HG03521 (cell line): ENCODE data around the gene QPRT.
"Not testable (repeated sequence)": the region's sequence is repeated elsewhere in the genome, so short reads cannot be mapped to it uniquely, and the experiment has no call there.

ENCODE experiments used
- ATAC-seq: cut with Tn5 transposase; IDR thresholded peaks from one replicate; pipeline ENCODE4 v1.9.1; 2021; ENCODE audit warnings: mild to moderate bottlenecking, moderate library complexity; ENCODE audit not compliant: unreplicated experiment

QPRT gene

DNA sequence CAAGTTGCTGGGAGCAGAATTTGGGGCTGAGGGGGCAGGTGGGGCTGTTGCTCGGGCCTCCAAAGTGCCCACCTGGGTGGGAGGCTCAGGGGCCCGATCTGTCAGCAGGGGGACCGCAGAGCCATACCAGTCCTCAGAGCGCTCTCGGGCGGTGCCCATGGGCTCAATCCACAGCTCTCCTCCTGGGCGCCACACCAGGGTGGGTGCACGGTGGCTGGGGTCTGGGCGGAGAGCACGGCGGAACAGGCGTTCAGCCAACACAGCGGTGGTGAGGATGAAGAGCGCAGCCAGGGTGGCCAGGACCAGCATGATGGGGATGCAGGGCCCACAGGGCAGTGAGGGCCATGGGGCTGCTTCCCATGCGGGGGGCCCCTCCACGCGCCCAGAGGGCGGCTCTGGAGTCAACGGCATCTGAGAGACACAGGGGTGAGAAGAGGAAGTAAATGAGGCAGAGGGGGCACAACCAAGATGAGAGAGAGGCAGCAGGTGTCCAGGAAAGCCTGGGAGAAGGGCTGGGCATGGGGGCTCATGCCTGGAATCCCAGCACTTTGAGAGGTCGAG lies 65.6 kb downstream of the QPRT start:
- no peak for ATAC-seq

DNA sequence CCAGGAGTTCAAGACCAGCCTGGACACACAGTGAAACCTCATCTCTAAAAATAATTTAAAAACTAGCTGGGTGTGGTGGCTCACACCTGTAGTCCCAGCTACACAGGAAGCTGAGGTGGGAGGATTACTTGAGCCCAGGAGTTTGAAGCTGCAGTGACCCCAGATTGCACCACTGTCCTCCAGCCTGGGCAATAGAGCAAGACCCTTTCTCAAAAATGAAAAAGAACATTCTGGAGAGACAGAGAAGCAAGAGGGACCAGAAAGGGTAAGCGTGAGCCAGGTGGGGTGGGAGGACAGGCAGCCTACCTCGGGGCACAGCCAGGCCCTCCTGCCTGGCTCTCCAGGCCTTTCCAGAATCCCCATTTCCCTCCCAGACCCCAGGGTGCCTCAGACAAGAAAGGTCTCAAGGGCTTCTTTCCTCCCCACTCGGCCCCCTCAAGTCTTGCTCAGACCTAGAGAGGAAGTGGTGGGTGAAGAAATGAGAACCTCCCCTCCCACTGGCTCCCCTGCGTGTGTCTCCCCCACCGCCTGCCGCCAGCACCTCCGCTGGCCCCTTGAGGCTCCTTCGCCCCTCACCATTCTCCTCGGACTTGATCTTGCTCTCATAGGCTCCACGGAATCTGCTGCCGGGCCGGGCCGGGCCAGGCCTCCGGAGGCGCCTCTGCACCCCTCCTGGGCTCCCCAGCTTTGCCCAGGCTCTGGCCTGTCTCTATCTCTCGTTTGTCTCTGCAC lies 66.3 kb downstream of the QPRT start:
- peak; percentile 48 for ATAC-seq

DNA sequence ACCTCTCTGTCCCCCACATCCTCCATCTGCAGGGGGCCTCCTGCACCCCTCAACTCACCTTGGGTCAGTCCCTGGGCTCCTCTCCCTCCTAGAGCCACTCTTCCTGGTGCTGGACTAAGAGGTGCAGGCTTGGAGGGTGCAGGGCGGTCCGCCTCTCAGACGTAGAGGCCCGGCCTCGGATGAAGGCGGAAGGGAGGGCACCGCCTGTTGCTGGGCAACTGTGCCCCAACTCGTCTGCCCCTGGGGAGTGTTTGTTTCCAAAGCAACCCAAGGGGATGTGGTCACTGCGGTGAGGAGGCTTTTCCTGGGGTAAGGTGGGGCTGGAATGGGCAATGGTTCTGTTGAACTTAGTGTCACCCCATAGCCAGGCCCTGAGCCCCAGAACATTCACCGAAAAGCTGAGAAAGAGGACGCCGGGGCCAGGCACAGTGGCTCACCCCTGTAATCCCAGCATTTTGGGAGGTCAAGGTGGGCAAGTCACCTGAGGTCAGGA lies 66.9 kb downstream of the QPRT start, which contains the start of gene C16orf54:
Gene C16orf54, minus strand, starts transcription at position 138 of the 493 bp plus-strand sequence. CDS start 1,039 bp downstream, outside the sequence.
- peak; percentile 79 for ATAC-seq

DNA sequence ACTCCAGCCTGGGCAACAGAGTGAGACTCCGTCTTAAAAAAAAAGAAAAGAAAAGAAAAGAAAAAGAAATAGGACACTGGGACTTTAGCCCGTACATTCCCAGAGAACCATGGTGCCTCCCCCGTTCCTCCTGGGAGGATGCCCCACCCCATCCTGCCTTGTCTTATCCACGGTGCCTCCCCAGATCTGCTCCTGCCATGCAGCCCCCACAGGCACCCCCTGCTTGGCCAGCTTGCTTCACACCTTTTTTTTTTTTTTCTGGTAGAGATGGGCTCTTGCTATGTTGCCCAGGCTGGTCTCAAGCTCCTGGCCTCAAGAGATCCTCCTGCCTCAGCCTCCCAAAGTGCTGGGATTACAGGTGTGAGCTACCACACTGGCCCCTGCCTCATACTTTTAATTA lies 67.5 kb downstream of the QPRT start:
- not testable (repeated sequence) for ATAC-seq
